22Rv1 (cell line): Measurements from ENCODE around the gene USP30.

Experiments
- ZFX ChIP-seq: fragments of 450-650 bp; IDR thresholded peaks from 2 replicates; pipeline ENCODE4 v1.6.1; 2017; ENCODE audit warnings: antibody characterized with exemption, borderline replicate concordance
- TF ChIP-seq, protein P1 (sequence below): fragments of 450-650 bp; IDR thresholded peaks from 2 replicates; pipeline ENCODE4 v1.5.1; 2017; ENCODE audit warnings: mild to moderate bottlenecking

DNA sequence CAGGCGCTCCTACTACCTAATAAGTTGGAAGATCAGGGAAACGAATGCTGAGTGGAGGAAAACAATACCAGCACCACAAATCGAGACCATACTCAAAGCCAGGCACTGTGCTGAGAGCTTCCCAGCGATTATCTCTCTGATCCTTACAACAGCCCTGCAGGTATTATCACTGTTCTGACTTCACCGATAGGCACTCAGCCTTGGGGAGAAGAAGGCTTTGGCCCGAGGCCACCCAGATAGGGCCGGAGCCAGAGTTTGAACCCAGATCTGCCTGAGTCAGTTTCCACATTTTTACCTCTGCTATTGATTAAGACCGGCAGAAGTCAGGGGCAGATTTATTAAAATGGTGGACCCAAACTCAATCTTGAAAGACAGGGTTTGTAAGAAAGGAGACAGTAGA lies 36.4 kb upstream of the USP30 start:
- TF ChIP-seq, protein P1, sequence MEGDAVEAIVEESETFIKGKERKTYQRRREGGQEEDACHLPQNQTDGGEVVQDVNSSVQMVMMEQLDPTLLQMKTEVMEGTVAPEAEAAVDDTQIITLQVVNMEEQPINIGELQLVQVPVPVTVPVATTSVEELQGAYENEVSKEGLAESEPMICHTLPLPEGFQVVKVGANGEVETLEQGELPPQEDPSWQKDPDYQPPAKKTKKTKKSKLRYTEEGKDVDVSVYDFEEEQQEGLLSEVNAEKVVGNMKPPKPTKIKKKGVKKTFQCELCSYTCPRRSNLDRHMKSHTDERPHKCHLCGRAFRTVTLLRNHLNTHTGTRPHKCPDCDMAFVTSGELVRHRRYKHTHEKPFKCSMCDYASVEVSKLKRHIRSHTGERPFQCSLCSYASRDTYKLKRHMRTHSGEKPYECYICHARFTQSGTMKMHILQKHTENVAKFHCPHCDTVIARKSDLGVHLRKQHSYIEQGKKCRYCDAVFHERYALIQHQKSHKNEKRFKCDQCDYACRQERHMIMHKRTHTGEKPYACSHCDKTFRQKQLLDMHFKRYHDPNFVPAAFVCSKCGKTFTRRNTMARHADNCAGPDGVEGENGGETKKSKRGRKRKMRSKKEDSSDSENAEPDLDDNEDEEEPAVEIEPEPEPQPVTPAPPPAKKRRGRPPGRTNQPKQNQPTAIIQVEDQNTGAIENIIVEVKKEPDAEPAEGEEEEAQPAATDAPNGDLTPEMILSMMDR: no peak
- TF ChIP-seq ZFX: no peak
